B cell (primary cell): Measurements from ENCODE around the gene SIGLEC6.

Experiments
- EZH2 ChIP-seq: IDR thresholded peaks from 2 replicates; pipeline ENCODE4 v1.6.1; 2012; ENCODE audit warnings: borderline replicate concordance, low read depth, mild to moderate bottlenecking, moderate library complexity, low read length; ENCODE audit not compliant: insufficient read depth, poor library complexity, severe bottlenecking
- TF ChIP-seq, protein P1 (sequence below): fragments of 200-600 bp; IDR thresholded peaks from one replicate; pipeline ENCODE4 v1.8.0; 2022; ENCODE audit warnings: antibody characterized with exemption, mild to moderate bottlenecking

DNA sequence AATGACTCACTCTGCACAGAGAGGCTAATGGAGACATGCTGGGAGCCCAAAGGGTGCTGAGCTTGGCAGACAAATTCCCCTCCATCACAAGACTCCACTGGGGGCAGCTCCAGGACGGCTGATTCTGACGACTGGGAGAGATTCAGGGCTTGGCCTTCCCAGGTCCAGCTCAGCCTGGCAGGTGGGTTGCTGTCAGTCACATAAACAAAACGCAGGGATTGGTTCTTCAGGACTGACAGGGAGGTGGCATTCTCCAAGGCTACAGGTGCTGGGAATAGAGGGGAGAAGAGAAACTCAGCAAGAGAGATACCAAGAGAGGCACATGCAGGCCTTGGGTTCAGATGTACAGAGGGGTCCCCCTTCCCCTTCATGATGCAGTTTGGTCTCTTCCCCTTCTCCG lies 28.9 kb upstream of the SIGLEC6 start:
- TF ChIP-seq, protein P1, sequence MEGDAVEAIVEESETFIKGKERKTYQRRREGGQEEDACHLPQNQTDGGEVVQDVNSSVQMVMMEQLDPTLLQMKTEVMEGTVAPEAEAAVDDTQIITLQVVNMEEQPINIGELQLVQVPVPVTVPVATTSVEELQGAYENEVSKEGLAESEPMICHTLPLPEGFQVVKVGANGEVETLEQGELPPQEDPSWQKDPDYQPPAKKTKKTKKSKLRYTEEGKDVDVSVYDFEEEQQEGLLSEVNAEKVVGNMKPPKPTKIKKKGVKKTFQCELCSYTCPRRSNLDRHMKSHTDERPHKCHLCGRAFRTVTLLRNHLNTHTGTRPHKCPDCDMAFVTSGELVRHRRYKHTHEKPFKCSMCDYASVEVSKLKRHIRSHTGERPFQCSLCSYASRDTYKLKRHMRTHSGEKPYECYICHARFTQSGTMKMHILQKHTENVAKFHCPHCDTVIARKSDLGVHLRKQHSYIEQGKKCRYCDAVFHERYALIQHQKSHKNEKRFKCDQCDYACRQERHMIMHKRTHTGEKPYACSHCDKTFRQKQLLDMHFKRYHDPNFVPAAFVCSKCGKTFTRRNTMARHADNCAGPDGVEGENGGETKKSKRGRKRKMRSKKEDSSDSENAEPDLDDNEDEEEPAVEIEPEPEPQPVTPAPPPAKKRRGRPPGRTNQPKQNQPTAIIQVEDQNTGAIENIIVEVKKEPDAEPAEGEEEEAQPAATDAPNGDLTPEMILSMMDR = no peak
- no peak for TF ChIP-seq EZH2
